ENCODE data around the gene NBR1.
A peak's percentile ranks its signal among the peaks of the same experiment; 100 is the strongest.
"Not testable (repeated sequence)": the region's sequence is repeated elsewhere in the genome, so short reads cannot be mapped to it uniquely, and the experiment has no call there.

The NBR1 gene

DNA sequence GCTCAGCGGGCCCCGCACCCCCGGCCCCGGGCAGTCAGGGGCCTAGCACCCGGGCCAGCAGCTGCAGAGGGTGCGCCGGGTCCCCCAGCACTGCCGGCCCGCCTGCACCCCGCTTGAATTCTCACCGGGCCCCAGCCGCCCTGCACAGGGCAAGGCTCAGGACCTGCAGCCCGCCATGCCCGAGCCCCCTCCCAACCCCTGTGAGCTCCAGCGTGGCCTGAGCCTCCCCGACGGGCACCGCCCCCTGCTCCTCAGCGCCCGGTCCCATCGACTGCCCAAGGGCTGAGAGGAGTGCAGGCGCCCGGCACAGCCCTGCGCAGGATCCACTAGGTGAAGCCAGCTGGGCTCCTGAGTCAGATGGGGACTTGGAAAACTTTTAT is 44.1 kb upstream of the NBR1 start:
- Histone ChIP-seq H3K23ac (ENCODE audit: low read length) (no peak overlapping the region), H3K14ac (ENCODE audit: low read length) (no peak overlapping the region), H3K79me2 (ENCODE audit: control insufficient read depth, insufficient read depth, low read length, poor library complexity) (peaks cover 2% of the 10 kb centered on the region), H3K4ac (ENCODE audit: low read depth, low read length) (no peak overlapping the region), H4K91ac (ENCODE audit: low read depth, low read length) (no peak overlapping the region), H2BK12ac (ENCODE audit: low read length) (no peak overlapping the region), H3K27ac (ENCODE audit: low read depth, low read length) (no peak overlapping the region), H3K27me3 (ENCODE audit: insufficient read depth, low read length) (no peaks in the 10 kb centered on the region), H3K36me3 (ENCODE audit: control insufficient read depth in 1 of 2, insufficient read depth in 2 of 2, low read length in 2 of 2) (peaks cover 0 to 6% of the 10 kb centered on the region in 2 experiments), H3K4me3 (ENCODE audit: low read depth, low read length) (no peak overlapping the region), H4K12ac (ENCODE audit: low read depth, low read length) (no peak overlapping the region), H3K4me1 (ENCODE audit: control insufficient read depth in 1 of 2, insufficient read depth in 2 of 2, low read length in 2 of 2) (peaks cover 0 to 5% of the 10 kb centered on the region in 2 experiments), H4K8ac (ENCODE audit: low read depth, low read length) (no peak overlapping the region), H2BK5ac (ENCODE audit: low read depth, low read length, poor library complexity) (no peak overlapping the region), H3K18ac (ENCODE audit: low read length) (no peak overlapping the region), H3K9me3 (ENCODE audit: insufficient read depth, low read depth, low read length) (no peaks in the 10 kb centered on the region), H2AFZ (ENCODE audit: insufficient read depth, low read length, poor library complexity) (no peak overlapping the region), H2BK120ac (ENCODE audit: insufficient read depth, low read length, poor library complexity) (no peak overlapping the region), H3K4me2 (ENCODE audit: low read length) (no peak overlapping the region), H3K79me1 (ENCODE audit: low read length) (peaks cover 6% of the 10 kb centered on the region), H2AK5ac (ENCODE audit: low read length) (no peak overlapping the region), H3K9ac (ENCODE audit: low read length) (no peak overlapping the region)
- peak; percentile 16 to 51 for DNase-seq
- WGBS (ENCODE audit: extremely low coverage, insufficient coverage, insufficient read length), result no CpG with 5 or more reads among the region's 24 CpGs

DNA sequence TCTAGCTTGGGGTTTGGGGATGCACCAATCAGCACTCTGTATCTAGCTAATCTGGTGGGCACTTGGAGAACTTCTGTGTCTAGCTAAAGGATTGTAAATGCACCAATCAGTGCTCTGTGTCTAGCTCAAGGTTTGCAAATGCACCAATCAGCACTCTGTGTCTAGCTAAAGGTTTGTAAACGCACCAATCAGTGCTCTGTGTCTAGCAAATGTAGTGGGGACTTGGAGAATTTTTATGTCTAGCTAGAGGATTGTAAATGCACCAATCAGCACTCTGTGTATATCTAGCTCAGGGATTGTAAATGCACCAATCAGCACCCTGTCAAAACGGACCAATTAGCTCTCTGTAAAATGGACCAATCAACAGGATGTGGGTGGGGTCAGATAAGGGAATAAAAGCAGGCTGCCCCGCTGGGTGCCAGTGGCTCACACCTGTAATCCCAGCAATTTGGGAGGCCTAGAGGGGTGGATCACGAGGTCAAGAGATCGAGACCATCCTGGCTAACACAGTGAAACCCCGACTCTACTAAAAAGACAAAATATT is 43.6 kb upstream of the NBR1 start:
- H2AK5ac ChIP-seq (ENCODE audit: low read length); H3K18ac ChIP-seq (ENCODE audit: low read length); H3K4me3 ChIP-seq (ENCODE audit: low read depth, low read length); H2BK5ac ChIP-seq (ENCODE audit: low read depth, low read length, poor library complexity); H3K9me3 ChIP-seq (ENCODE audit: insufficient read depth, low read depth, low read length); H2BK12ac ChIP-seq (ENCODE audit: low read length); H4K12ac ChIP-seq (ENCODE audit: low read depth, low read length); H3K23ac ChIP-seq (ENCODE audit: low read length); H2AFZ ChIP-seq (ENCODE audit: insufficient read depth, low read length, poor library complexity); H3K4ac ChIP-seq (ENCODE audit: low read depth, low read length); H3K36me3 ChIP-seq (ENCODE audit: control insufficient read depth in 1 of 2, insufficient read depth in 2 of 2, low read length in 2 of 2); H3K4me2 ChIP-seq (ENCODE audit: low read length); H3K4me1 ChIP-seq (ENCODE audit: control insufficient read depth in 1 of 2, insufficient read depth in 2 of 2, low read length in 2 of 2); H2BK120ac ChIP-seq (ENCODE audit: insufficient read depth, low read length, poor library complexity); H4K91ac ChIP-seq (ENCODE audit: low read depth, low read length); H3K14ac ChIP-seq (ENCODE audit: low read length); H3K27ac ChIP-seq (ENCODE audit: low read depth, low read length); H4K8ac ChIP-seq (ENCODE audit: low read depth, low read length); H3K9ac ChIP-seq (ENCODE audit: low read length); H3K79me1 ChIP-seq (ENCODE audit: low read length); H3K79me2 ChIP-seq (ENCODE audit: control insufficient read depth, insufficient read depth, low read length, poor library complexity); H3K27me3 ChIP-seq (ENCODE audit: insufficient read depth, low read length): not testable (repeated sequence)
- DNase-seq, result peak in 1 of 2 donors; percentile 7
- WGBS (ENCODE audit: extremely low coverage, insufficient coverage, insufficient read length), result no CpG with 5 or more reads among the region's 6 CpGs

DNA sequence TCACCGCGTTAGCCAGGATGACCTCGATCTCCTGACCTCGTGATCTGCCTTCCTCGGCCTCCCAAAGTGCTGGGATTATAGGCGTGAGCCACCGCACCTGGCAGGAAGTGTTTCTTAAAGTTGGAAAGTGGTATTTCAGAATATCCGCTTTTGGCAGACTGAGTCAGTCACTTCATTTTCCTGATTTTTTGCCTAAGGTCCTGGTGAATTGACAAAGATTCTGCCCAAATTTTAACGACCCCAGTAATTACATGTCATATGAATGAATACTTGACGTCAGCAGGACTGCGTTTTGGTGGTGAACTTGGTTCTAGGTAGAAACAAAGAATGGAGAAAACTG is 41.4 kb upstream of the NBR1 start:
- Histone ChIP-seq H4K91ac (ENCODE audit: low read depth, low read length) (no peak overlapping the region), H3K27me3 (ENCODE audit: insufficient read depth, low read length) (no peaks in the 10 kb centered on the region), H2BK120ac (ENCODE audit: insufficient read depth, low read length, poor library complexity) (no peak overlapping the region), H3K79me1 (ENCODE audit: low read length) (peaks cover 6% of the 10 kb centered on the region), H4K12ac (ENCODE audit: low read depth, low read length) (no peak overlapping the region), H3K23ac (ENCODE audit: low read length) (no peak overlapping the region), H2AK5ac (ENCODE audit: low read length) (no peak overlapping the region), H2BK5ac (ENCODE audit: low read depth, low read length, poor library complexity) (no peak overlapping the region), H3K9ac (ENCODE audit: low read length) (no peak overlapping the region), H3K36me3 (ENCODE audit: control insufficient read depth in 1 of 2, insufficient read depth in 2 of 2, low read length in 2 of 2) (peaks cover 1 to 11% of the 10 kb centered on the region in 2 experiments), H3K79me2 (ENCODE audit: control insufficient read depth, insufficient read depth, low read length, poor library complexity) (peaks cover 2% of the 10 kb centered on the region), H3K18ac (ENCODE audit: low read length) (no peak overlapping the region), H3K27ac (ENCODE audit: low read depth, low read length) (no peak overlapping the region), H3K9me3 (ENCODE audit: insufficient read depth, low read depth, low read length) (no peaks in the 10 kb centered on the region), H3K4me2 (ENCODE audit: low read length) (no peak overlapping the region), H4K8ac (ENCODE audit: low read depth, low read length) (no peak overlapping the region), H3K4me1 (ENCODE audit: control insufficient read depth in 1 of 2, insufficient read depth in 2 of 2, low read length in 2 of 2) (peaks cover 0 to 5% of the 10 kb centered on the region in 2 experiments), H2AFZ (ENCODE audit: insufficient read depth, low read length, poor library complexity) (no peak overlapping the region), H3K4me3 (ENCODE audit: low read depth, low read length) (no peak overlapping the region), H3K4ac (ENCODE audit: low read depth, low read length) (no peak overlapping the region), H2BK12ac (ENCODE audit: low read length) (no peak overlapping the region), H3K14ac (ENCODE audit: low read length) (no peak overlapping the region)
- DNase-seq, result no peak
- WGBS (ENCODE audit: extremely low coverage, insufficient coverage, insufficient read length), result no CpG with 5 or more reads among the region's 11 CpGs

DNA sequence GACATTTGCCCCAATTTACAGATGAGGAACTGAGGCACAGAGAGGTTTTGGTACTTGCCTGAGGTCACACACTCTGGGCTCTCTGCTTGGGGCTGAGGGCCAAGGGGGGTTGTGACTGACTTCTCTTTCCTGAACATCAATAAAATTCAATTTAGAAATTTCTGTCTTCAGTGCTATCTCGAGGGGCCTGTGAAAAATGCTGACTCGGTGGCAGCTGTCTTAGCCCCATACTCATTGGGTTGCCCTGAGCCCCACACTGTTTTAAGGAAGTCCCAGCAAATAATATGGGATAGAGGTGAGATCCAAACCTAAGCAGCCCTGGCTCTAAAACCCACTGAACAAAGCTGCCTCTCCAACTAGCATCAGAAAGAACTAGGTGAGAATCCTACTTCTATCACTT is 38.9 kb upstream of the NBR1 start:
- no CpG with 5 or more reads among the region's 2 CpGs for WGBS (ENCODE audit: extremely low coverage, insufficient coverage, insufficient read length)
- no peak overlapping the region for H3K9ac ChIP-seq (ENCODE audit: low read length)
- no peak overlapping the region for H3K27ac ChIP-seq (ENCODE audit: low read depth, low read length)
- H3K27me3 ChIP-seq (ENCODE audit: insufficient read depth, low read length), result no peaks in the 10 kb centered on the region
- no peak overlapping the region for H4K91ac ChIP-seq (ENCODE audit: low read depth, low read length)
- no peak overlapping the region for H4K8ac ChIP-seq (ENCODE audit: low read depth, low read length)
- H3K18ac ChIP-seq (ENCODE audit: low read length), result no peak overlapping the region
- no peaks in the 10 kb centered on the region for H3K4me1 ChIP-seq (ENCODE audit: control insufficient read depth in 1 of 2, insufficient read depth in 2 of 2, low read length in 2 of 2)
- no peak overlapping the region for H2AK5ac ChIP-seq (ENCODE audit: low read length)
- no peak overlapping the region for H2AFZ ChIP-seq (ENCODE audit: insufficient read depth, low read length, poor library complexity)
- no peaks in the 10 kb centered on the region for H3K9me3 ChIP-seq (ENCODE audit: insufficient read depth, low read depth, low read length)
- H3K14ac ChIP-seq (ENCODE audit: low read length), result no peak overlapping the region
- no peaks in the 10 kb centered on the region for H3K79me1 ChIP-seq (ENCODE audit: low read length)
- peaks cover 8 to 23% of the 10 kb centered on the region in 2 experiments for H3K36me3 ChIP-seq (ENCODE audit: control insufficient read depth in 1 of 2, insufficient read depth in 2 of 2, low read length in 2 of 2)
- DNase-seq, result no peak
- H3K79me2 ChIP-seq (ENCODE audit: control insufficient read depth, insufficient read depth, low read length, poor library complexity), result no peaks in the 10 kb centered on the region
- H3K4ac ChIP-seq (ENCODE audit: low read depth, low read length), result no peak overlapping the region
- no peak overlapping the region for H4K12ac ChIP-seq (ENCODE audit: low read depth, low read length)
- no peak overlapping the region for H2BK120ac ChIP-seq (ENCODE audit: insufficient read depth, low read length, poor library complexity)
- H3K4me3 ChIP-seq (ENCODE audit: low read depth, low read length), result no peak overlapping the region
- H3K23ac ChIP-seq (ENCODE audit: low read length), result no peak overlapping the region
- H3K4me2 ChIP-seq (ENCODE audit: low read length), result no peak overlapping the region
- no peak overlapping the region for H2BK5ac ChIP-seq (ENCODE audit: low read depth, low read length, poor library complexity)
- H2BK12ac ChIP-seq (ENCODE audit: low read length), result no peak overlapping the region

Data from trophoblast cell (in vitro differentiated cells and primary cell).